IPS-18a (cell line): Measurements from ENCODE around the gene ZIC4.

Experiments
- H3K27ac ChIP-seq: one replicate; pipeline ENCODE4 v1.5.1; 2013; ENCODE audit warnings: low read length
- H3K27me3 ChIP-seq: one replicate; pipeline ENCODE4 v1.6.1; 2013; ENCODE audit warnings: mild to moderate bottlenecking, low read length; ENCODE audit not compliant: control insufficient read depth, insufficient read depth
- H3K36me3 ChIP-seq: one replicate; pipeline ENCODE4 v1.6.1; 2013; ENCODE audit warnings: low read depth, low read length; ENCODE audit not compliant: control insufficient read depth
- H3K4me1 ChIP-seq: one replicate; pipeline ENCODE4 v1.6.1; 2013; ENCODE audit warnings: low read depth, low read length; ENCODE audit not compliant: control insufficient read depth
- H3K4me3 ChIP-seq: one replicate; pipeline ENCODE4 v1.5.1; 2013; ENCODE audit warnings: low read length
- H3K9ac ChIP-seq: one replicate; pipeline ENCODE4 v1.6.1; 2013; ENCODE audit warnings: mild to moderate bottlenecking, low read length, moderate library complexity
- H3K9me3 ChIP-seq: one replicate; pipeline ENCODE4 v1.6.1; 2013; ENCODE audit warnings: low read depth, low read length; ENCODE audit not compliant: control insufficient read depth

Gene ZIC4

GRCh38 chr3:147359177-147360050, 46.9 kb downstream of the ZIC4 start:
- peak overlapping the region; percentile 16 for H3K4me3 ChIP-seq
- H3K4me1 ChIP-seq, result peaks cover 51% of the 10 kb centered on the region
- no peak overlapping the region for H3K9ac ChIP-seq
- H3K27ac ChIP-seq, result no peak overlapping the region
- peaks cover 99% of the 10 kb centered on the region for H3K27me3 ChIP-seq
- no peaks in the 10 kb centered on the region for H3K36me3 ChIP-seq
- no peaks in the 10 kb centered on the region for H3K9me3 ChIP-seq

DNA sequence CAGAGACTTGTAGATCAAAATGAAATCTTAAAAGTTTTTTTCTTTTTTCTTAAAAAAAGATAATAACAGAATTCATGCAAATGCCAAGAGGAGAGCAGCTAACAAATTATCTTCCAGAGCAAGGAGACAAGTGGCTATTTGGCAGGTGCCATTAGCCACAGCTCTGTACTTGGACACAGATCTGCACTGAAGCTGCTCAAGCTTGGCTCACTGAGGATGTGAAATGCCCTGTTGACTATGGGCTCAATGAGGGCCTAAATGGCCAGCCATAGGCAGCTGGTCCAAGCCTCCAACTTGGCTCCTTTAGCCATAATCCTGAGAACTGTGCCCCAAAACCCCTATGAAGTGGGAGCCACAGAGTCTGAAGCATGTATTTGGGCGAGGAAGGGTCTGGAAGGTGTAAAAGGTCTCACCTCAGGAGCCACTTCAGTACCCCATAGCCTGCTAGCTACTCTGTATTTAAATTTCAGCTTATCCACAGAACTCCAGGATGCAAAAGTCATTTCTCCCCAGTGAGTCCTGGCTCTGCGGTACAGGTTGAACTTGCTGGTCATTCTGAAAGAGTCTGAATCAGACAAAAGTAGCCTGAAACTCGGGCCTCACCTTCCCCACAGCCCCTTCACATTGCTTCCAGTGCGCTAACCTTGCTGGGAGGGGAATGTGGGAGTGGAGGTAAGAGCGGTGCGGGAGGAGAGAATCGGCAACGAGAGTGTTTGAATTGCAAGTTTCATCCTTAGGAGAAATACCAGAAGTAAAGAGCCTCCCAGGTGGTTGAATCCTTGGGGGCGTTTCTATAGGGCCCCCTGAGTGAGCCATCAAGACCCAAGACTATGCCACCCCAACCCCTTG, 48.0 kb downstream of the ZIC4 start:
- no peaks in the 10 kb centered on the region for H3K36me3 ChIP-seq
- no peaks in the 10 kb centered on the region for H3K9me3 ChIP-seq
- H3K27me3 ChIP-seq, result peaks cover 99% of the 10 kb centered on the region
- H3K4me3 ChIP-seq, result peak overlapping the region; percentile 16
- no peak overlapping the region for H3K9ac ChIP-seq
- H3K4me1 ChIP-seq, result peaks cover 58% of the 10 kb centered on the region
- H3K27ac ChIP-seq, result no peak overlapping the region

DNA sequence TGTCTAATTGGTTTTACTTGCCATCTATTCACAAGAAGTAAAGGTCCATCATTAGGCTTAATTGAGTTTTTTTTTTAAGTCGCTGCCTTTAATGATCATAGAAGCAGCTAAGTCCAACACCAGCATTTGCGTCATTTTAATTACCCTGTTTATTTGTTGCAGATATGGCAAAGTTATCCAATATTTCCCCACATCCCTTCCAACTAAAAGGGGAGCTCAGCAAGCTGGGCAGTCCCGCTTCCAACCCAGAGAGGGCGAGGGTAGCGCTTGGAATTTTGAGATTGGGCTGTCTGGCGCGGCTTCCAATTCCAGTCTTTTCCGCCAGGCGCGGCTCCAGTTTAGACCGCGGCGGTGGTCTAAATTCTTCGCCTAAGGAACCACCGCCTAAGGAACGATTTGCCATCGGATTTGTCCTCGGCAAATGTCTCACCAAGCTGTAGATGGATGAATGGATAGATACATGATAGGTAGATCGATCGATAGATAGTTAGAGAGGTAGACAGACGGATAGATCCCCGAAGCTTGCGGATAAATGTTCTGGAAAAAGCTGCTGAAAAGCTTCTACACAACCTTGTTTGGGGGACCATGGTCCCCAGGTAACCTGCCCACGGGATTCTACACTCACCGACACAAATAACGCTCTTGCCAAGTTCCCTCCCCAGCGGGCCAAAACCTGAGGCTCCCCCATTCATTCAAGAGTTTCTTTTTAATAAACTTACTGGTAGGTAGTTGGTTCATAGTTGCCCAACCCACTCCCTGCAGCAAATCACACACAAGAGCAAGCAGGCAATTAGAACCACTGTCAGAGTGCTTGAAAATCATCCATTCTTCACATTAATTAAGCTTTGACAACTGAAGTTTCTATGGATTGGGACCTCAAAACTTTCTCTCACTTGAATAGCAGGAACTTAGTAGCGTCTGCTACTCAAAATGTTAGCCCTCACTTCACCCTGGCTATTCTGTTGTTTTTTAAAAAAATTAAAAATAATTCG, 49.1 kb downstream of the ZIC4 start:
- Histone ChIP-seq H3K9me3 (no peaks in the 10 kb centered on the region), H3K27ac (no peak overlapping the region), H3K36me3 (no peaks in the 10 kb centered on the region), H3K9ac (no peak overlapping the region), H3K4me3 (peak overlapping the region; percentile 31), H3K27me3 (peaks cover 99% of the 10 kb centered on the region), H3K4me1 (peaks cover 58% of the 10 kb centered on the region)

DNA sequence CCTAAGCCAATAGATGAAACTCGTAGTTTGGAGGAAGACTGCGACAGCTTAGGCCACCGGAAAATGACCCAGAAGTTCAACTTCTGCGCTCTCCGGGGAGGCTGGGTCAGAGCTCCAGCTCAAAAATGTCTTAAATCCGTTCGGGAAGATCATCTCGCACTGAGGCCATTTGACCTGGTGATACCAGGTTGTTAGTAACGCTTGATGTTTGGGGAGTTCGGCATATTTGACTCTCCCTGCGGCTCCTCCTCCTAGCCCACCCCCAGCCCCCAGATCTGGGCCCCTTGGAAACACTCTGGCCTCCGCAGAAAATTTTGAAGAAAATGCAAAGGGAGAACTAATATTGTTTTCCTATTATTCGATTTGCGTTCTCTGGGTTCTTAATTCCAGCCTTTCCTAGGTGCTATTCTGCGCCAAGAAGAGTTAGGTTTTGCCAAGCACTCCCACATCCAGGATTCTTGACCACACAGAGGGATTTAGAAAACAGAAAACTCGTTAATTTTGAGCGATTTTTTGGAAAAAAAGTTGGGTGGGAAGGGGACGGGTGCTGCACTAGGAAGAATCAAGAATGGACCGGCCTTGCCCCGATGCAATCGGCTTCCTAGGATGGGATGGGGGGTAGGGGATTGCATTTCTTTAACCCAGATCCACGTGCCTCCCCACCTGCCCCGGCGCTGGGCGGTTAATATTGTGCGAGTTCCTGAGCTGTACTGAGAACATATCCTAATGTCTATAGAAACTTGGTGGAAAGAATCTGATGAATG, 50.0 kb downstream of the ZIC4 start:
- H3K27me3 ChIP-seq, result peaks cover 90% of the 10 kb centered on the region
- H3K36me3 ChIP-seq, result no peaks in the 10 kb centered on the region
- no peak overlapping the region for H3K4me3 ChIP-seq
- no peak overlapping the region for H3K27ac ChIP-seq
- no peak overlapping the region for H3K9ac ChIP-seq
- peaks cover 54% of the 10 kb centered on the region for H3K4me1 ChIP-seq
- H3K9me3 ChIP-seq, result no peaks in the 10 kb centered on the region

- H3K9ac ChIP-seq, result no peak overlapping the region
- peak overlapping the region; percentile 52 for H3K4me3 ChIP-seq
- peaks cover 84% of the 10 kb centered on the region for H3K27me3 ChIP-seq
- H3K9me3 ChIP-seq, result no peaks in the 10 kb centered on the region
- no peaks in the 10 kb centered on the region for H3K36me3 ChIP-seq
- no peak overlapping the region for H3K27ac ChIP-seq
- peaks cover 50% of the 10 kb centered on the region for H3K4me1 ChIP-seq
Observed at GRCh38 chr3:147355753-147356090, 50.6 kb downstream of the ZIC4 start.

DNA sequence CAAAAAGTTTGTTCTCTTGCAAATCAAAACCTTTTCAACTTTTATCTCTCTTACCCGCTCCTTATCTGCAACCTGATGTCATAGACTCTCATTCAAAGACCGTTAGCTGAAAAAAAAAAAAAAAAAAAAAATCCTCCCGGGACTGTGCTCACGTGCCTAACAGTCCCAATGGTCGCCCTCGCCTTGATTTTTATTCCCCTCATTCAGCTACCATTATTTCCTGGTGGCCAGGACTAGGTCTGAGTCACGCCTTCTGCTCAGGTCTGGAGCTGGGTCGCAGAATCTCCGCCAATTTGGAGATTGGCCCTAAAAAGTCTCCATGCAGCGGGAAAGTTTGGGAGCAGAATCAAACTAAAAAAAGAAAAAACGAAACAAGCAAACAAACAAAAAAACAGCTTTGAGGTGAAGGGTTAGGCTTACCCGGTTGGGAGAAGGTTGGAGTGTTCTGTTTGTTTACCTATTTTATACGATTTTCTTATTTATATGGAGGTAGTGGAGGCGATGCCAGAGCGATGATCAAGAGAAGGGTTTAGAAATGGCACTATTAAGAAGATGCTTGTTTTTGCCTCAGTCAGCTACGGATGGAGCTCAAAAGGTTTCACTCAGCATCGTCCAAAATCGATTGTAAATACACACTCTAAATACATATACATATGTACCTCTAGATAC, 51.1 kb downstream of the ZIC4 start:
- no peaks in the 10 kb centered on the region for H3K9me3 ChIP-seq
- H3K36me3 ChIP-seq, result no peaks in the 10 kb centered on the region
- H3K4me3 ChIP-seq, result peak overlapping the region; percentile 52
- no peak overlapping the region for H3K27ac ChIP-seq
- peaks cover 46% of the 10 kb centered on the region for H3K4me1 ChIP-seq
- H3K9ac ChIP-seq, result peak overlapping the region; percentile 5
- H3K27me3 ChIP-seq, result peaks cover 79% of the 10 kb centered on the region

- Histone ChIP-seq H3K27me3 (peaks cover 73% of the 10 kb centered on the region), H3K4me3 (peak overlapping the region; percentile 52), H3K36me3 (no peaks in the 10 kb centered on the region), H3K27ac (no peak overlapping the region), H3K9me3 (no peaks in the 10 kb centered on the region), H3K9ac (peak overlapping the region; percentile 5), H3K4me1 (peaks cover 40% of the 10 kb centered on the region)
Observed at GRCh38 chr3:147354623-147355022, 51.7 kb downstream of the ZIC4 start.

DNA sequence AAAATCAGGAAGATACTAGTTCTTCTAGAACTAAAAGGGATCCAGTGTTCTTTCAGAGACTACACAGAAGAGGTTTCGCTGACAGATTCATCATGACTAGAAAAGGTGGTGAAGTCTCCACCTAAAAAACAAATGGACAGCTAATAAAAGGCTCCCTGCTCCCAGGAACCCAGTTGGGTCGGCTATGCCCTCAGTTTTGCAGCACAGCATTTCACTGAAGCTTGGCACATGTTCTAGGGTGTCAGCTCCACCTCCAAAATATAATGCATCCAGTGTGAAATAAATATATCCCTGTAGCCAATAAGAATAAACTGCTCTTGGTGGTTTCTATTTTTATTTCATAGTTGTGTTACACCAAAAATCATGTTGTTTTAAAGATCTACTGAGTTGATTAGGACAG, 55.0 kb downstream of the ZIC4 start:
- H3K4me3 ChIP-seq, result no peak overlapping the region
- H3K27ac ChIP-seq, result no peak overlapping the region
- peaks cover 40% of the 10 kb centered on the region for H3K27me3 ChIP-seq
- peaks cover 25% of the 10 kb centered on the region for H3K4me1 ChIP-seq
- no peaks in the 10 kb centered on the region for H3K9me3 ChIP-seq
- no peaks in the 10 kb centered on the region for H3K36me3 ChIP-seq
- no peak overlapping the region for H3K9ac ChIP-seq

DNA sequence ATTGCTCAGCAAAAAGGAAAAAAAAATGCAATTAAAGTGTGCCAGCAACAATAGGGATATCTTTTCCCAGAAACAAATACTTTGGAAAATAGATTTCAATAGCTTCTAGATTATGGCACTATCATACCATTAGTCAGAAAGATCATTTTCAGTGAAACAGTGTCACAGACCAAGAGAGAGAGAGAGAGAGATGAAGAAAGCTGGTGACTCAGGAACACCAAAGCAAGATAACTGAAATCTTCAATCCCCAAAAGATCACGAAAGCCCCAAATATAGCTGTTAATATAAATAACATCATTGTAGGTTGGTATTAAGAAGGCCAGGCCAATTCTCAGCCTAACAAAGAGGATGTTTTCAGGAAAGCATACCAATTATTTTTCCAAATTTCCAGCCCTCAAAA, 57.4 kb downstream of the ZIC4 start:
- Histone ChIP-seq H3K9ac (no peak overlapping the region), H3K36me3 (no peaks in the 10 kb centered on the region), H3K27me3 (peaks cover 17% of the 10 kb centered on the region), H3K9me3 (no peaks in the 10 kb centered on the region), H3K27ac (no peak overlapping the region), H3K4me3 (no peak overlapping the region), H3K4me1 (peaks cover 3% of the 10 kb centered on the region)

- no peaks in the 10 kb centered on the region for H3K36me3 ChIP-seq
- peaks cover 15% of the 10 kb centered on the region for H3K4me1 ChIP-seq
- no peak overlapping the region for H3K27ac ChIP-seq
- H3K9ac ChIP-seq, result no peak overlapping the region
- no peak overlapping the region for H3K4me3 ChIP-seq
- no peaks in the 10 kb centered on the region for H3K27me3 ChIP-seq
- H3K9me3 ChIP-seq, result no peaks in the 10 kb centered on the region
Observed at GRCh38 chr3:147343926-147344325, 62.4 kb downstream of the ZIC4 start.
